Glutamatergic neuron (in vitro differentiated cells): ENCODE data around the gene PIP5K1C. TPM values are rescaled to one million over a fixed set of nuclear protein-coding genes. Genes with fewer than 3 reads are reported as not detected.

ENCODE experiments used
- DNase-seq: peaks from one replicate; pipeline ENCODE4 v3.0.0; 2022
- H3K27ac Mint-ChIP-seq: one replicate; pipeline ENCODE4 v1.8.0; 2020; ENCODE audit warnings: mild to moderate bottlenecking, mixed read lengths, inconsistent platforms; ENCODE audit not compliant: unreplicated experiment
- H3K27me3 Mint-ChIP-seq: one replicate; pipeline ENCODE4 v1.8.0; 2020; ENCODE audit warnings: mild to moderate bottlenecking, moderate library complexity, mixed read lengths, inconsistent platforms; ENCODE audit not compliant: unreplicated experiment
- H3K36me3 Mint-ChIP-seq: one replicate; pipeline ENCODE4 v1.8.0; 2020; ENCODE audit warnings: mild to moderate bottlenecking, mixed read lengths, inconsistent platforms; ENCODE audit not compliant: unreplicated experiment
- H3K4me1 Mint-ChIP-seq: one replicate; pipeline ENCODE4 v1.8.0; 2020; ENCODE audit warnings: mild to moderate bottlenecking, low read depth, mixed read lengths, inconsistent platforms; ENCODE audit not compliant: unreplicated experiment
- H3K4me3 Mint-ChIP-seq: one replicate; pipeline ENCODE4 v1.8.0; 2020; ENCODE audit warnings: mild to moderate bottlenecking, mixed read lengths, inconsistent platforms; ENCODE audit not compliant: unreplicated experiment
- H3K9me3 Mint-ChIP-seq: one replicate; pipeline ENCODE4 v1.8.0; 2020; ENCODE audit warnings: mild to moderate bottlenecking, moderate library complexity, mixed read lengths, inconsistent platforms; ENCODE audit not compliant: unreplicated experiment
- total RNA-seq: library from RNA; stranded (reverse); fragmentation: NEBNext Ultra II Directional; extraction: Animal tissue kit (Norgen Biotek cat#: 25700); gene quantifications from one replicate; pipeline ENCODE4 v1.2.1, GENCODE V29; 2021; ENCODE audit not compliant: unreplicated experiment
- TF ChIP-seq, protein P1 (sequence below): fragments of 200-600 bp; sonication (generic); IDR thresholded peaks from one replicate; pipeline ENCODE4 v1.5.0; 2021; ENCODE audit not compliant: partially characterized antibody, unreplicated experiment

Gene PIP5K1C
- total RNA-seq, 1 donor from 2014 or later, result 169 TPM

DNA sequence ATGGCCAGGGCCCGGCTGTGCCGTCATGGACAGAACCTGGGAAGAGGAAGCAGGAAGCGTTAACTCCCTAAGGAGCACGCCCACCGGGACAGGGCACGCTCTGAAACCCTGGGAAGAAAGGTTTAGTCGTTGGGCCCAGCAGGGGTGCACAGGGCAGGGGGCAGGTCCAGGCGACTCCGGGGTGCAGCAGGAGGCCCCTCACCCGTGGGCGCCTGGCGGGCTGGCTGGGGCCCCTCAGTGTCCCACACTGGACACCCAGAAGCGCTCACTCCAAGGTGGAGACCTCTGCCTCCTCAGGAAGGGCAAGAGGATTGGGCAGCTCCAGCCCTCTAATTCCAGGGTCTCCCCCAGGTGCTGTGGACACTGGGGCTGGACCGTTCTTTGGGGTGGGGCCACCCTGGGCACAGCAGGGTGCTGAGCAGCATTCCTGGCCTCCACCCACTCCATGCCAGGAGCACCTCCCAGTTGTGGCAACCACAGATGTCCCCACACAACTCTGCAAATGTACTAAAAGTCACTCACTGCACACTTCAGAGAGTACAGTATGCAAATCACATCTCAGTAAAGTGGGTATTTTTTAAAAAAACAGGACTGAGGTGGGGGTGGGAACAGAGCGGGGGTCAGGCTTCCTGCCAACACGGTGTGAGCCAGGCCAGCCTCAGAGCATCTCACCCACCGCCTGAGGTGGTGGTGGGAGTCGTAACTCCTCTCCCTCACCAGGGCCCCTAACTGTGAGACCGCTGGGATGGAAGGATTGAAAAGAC lies 35.2 kb downstream of the PIP5K1C start:
- no peak overlapping the region for H3K27ac Mint-ChIP-seq
- DNase-seq, result no peak
- H3K9me3 Mint-ChIP-seq, result peaks cover 13% of the 10 kb centered on the region
- H3K4me1 Mint-ChIP-seq, result peaks cover 15% of the 10 kb centered on the region
- no peak overlapping the region for H3K4me3 Mint-ChIP-seq
- peaks cover 20% of the 10 kb centered on the region for H3K27me3 Mint-ChIP-seq
- TF ChIP-seq, protein P1, sequence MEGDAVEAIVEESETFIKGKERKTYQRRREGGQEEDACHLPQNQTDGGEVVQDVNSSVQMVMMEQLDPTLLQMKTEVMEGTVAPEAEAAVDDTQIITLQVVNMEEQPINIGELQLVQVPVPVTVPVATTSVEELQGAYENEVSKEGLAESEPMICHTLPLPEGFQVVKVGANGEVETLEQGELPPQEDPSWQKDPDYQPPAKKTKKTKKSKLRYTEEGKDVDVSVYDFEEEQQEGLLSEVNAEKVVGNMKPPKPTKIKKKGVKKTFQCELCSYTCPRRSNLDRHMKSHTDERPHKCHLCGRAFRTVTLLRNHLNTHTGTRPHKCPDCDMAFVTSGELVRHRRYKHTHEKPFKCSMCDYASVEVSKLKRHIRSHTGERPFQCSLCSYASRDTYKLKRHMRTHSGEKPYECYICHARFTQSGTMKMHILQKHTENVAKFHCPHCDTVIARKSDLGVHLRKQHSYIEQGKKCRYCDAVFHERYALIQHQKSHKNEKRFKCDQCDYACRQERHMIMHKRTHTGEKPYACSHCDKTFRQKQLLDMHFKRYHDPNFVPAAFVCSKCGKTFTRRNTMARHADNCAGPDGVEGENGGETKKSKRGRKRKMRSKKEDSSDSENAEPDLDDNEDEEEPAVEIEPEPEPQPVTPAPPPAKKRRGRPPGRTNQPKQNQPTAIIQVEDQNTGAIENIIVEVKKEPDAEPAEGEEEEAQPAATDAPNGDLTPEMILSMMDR, result no peak
- peaks cover 7% of the 10 kb centered on the region for H3K36me3 Mint-ChIP-seq

- peaks cover 7% of the 10 kb centered on the region for H3K36me3 Mint-ChIP-seq
- no peak for DNase-seq
- TF ChIP-seq, protein P1, result no peak
- H3K9me3 Mint-ChIP-seq, result peaks cover 16% of the 10 kb centered on the region
- peak overlapping the region; percentile 11 for H3K27ac Mint-ChIP-seq
- H3K27me3 Mint-ChIP-seq, result peaks cover 20% of the 10 kb centered on the region
- peaks cover 19% of the 10 kb centered on the region for H3K4me1 Mint-ChIP-seq
- H3K4me3 Mint-ChIP-seq, result no peak overlapping the region
Observed at GRCh38 chr19:3663838-3664237, 36.4 kb downstream of the PIP5K1C start.

- no peak for DNase-seq
- TF ChIP-seq, protein P1, result no peak
- H3K27ac Mint-ChIP-seq, result no peak overlapping the region
- peaks cover 20% of the 10 kb centered on the region for H3K4me1 Mint-ChIP-seq
- peaks cover 23% of the 10 kb centered on the region for H3K9me3 Mint-ChIP-seq
- no peak overlapping the region for H3K4me3 Mint-ChIP-seq
- peaks cover 7% of the 10 kb centered on the region for H3K36me3 Mint-ChIP-seq
- H3K27me3 Mint-ChIP-seq, result peaks cover 18% of the 10 kb centered on the region
Observed at GRCh38 chr19:3661284-3662238, 38.7 kb downstream of the PIP5K1C start.

DNA sequence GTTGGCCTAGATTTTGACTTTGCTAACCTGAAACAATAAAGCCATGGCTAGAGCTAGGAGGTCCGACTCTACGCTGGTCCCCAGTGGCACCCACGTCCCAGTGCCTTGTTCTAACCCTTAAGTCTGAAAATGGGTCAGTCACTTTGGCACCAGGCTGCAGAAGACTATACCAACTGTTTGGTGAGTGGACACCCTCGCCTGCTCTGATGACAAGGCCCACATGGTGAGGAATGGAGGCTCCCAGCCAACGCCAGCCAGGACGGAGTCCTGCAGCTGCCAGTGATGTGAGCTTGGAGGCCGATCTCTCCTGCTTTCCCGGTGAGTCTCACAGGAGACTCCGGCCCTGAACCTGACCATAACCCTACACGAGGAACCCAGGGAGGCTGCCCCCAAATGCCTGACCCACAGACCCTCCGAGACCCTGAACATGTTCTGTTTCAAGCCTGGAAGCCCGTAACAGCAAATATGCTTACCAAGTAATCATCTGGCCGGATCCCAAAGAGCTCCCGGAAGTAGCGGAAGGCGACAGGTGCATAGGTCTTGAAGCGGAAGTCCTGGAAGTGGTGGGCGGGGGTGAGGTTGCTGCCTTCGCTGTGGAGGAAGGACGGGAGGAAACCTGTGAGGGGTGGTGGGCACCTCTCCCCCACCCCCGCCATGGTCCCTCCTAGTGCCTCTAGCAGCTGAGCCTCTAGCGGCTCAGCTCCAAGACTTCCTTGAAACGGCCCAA lies 39.6 kb downstream of the PIP5K1C start:
- Mint-ChIP-seq H3K36me3 (peaks cover 7% of the 10 kb centered on the region), H3K27ac (peak overlapping the region; percentile 59), H3K9me3 (peaks cover 24% of the 10 kb centered on the region), H3K4me3 (no peak overlapping the region), H3K27me3 (peaks cover 20% of the 10 kb centered on the region), H3K4me1 (peaks cover 17% of the 10 kb centered on the region)
- TF ChIP-seq, protein P1, result no peak
- DNase-seq, result no peak
